IMR-90 (cell line): ENCODE results near the gene HCLS1. TPM values are rescaled to one million over a fixed set of nuclear protein-coding genes. Genes with fewer than 3 reads are reported as not detected.

Experiments
- ATAC-seq: fragments of 200-7000 bp; cut with Tn5 transposase; 2 replicates; pipeline ENCODE4 v1.9.1; 2020; ENCODE audit warnings: low read depth, mild to moderate bottlenecking, moderate library complexity
- BruUV-seq: library from RNA; stranded (reverse); fragments of 400-500 nt; replicated peaks from 2 replicates; lab custom pipeline; 2021; lab: Mats Ljungman, UMichigan
- CTCF ChIA-PET: fragments of 300-600 bp; formaldehyde crosslinking; extraction: SDS; loops from one replicate; lab custom pipeline; 2021; ENCODE audit warnings: antibody characterized with exemption; lab: Yijun Ruan, JAX
- POLR2A ChIA-PET: fragments of 300-600 bp; sonication (Branson Sonifier 250); formaldehyde crosslinking; loops from one replicate; lab custom pipeline; 2022; ENCODE audit warnings: antibody characterized with exemption; ENCODE audit not compliant: unreplicated experiment; lab: Charles Lee
- DNase-seq: peaks from one replicate; pipeline ENCODE4 v3.0.0; 2013
- H2AFZ ChIP-seq: replicated peaks from 2 replicates; pipeline ENCODE3; 2013; ENCODE audit warnings: low read length, mild to moderate bottlenecking; ENCODE audit not compliant: poor library complexity
- H2AK5ac ChIP-seq: 2 replicates; pipeline ENCODE4 v1.6.1; 2013; ENCODE audit warnings: low read depth, low read length, inconsistent platforms
- H2AK9ac ChIP-seq: replicated peaks from 2 replicates; pipeline ENCODE3; 2013; ENCODE audit warnings: mild to moderate bottlenecking, low read depth, low read length, moderate library complexity; ENCODE audit not compliant: poor library complexity
- H2BK120ac ChIP-seq: 2 replicates; pipeline ENCODE4 v1.6.1; 2013; ENCODE audit warnings: low read depth, low read length, inconsistent platforms
- H2BK15ac ChIP-seq: 3 replicates; pipeline ENCODE4 v1.6.1; 2013; ENCODE audit warnings: low read depth, low read length, inconsistent platforms
- H2BK20ac ChIP-seq: 2 replicates; pipeline ENCODE4 v1.6.1; 2013; ENCODE audit warnings: low read depth, mild to moderate bottlenecking, inconsistent platforms, low read length, moderate library complexity
- H2BK5ac ChIP-seq: 2 replicates; pipeline ENCODE4 v1.6.1; 2013; ENCODE audit warnings: mild to moderate bottlenecking, low read depth, low read length, inconsistent platforms; ENCODE audit not compliant: poor library complexity, severe bottlenecking
- H3K14ac ChIP-seq: replicated peaks from 2 replicates; pipeline ENCODE4 v1.6.1; 2013; ENCODE audit warnings: low read depth, low read length, inconsistent platforms
- H3K18ac ChIP-seq: 2 replicates; pipeline ENCODE4 v1.6.1; 2013; ENCODE audit warnings: low read depth, low read length, control low read depth
- H3K23ac ChIP-seq: 2 replicates; pipeline ENCODE4 v1.6.1; 2013; ENCODE audit warnings: low read depth, low read length, inconsistent platforms
- H3K27ac ChIP-seq: 2 replicates; pipeline ENCODE4 v1.5.1; 2013; ENCODE audit warnings: mild to moderate bottlenecking, control low read depth, low read length; ENCODE audit not compliant: insufficient read depth
- H3K27me3 ChIP-seq: 2 replicates; pipeline ENCODE4 v1.6.1; 2013; ENCODE audit warnings: low read length; ENCODE audit not compliant: control insufficient read depth, insufficient read depth
- H3K36me3 ChIP-seq: 2 replicates; pipeline ENCODE4 v1.6.1; 2013; ENCODE audit warnings: low read length, mixed read lengths; ENCODE audit not compliant: control insufficient read depth, insufficient read depth
- H3K4ac ChIP-seq: 2 replicates; pipeline ENCODE4 v1.6.1; 2013; ENCODE audit warnings: low read depth, low read length, inconsistent platforms
- H3K4me1 ChIP-seq: 2 replicates; pipeline ENCODE4 v1.6.1; 2013; ENCODE audit warnings: low read length, mixed read lengths; ENCODE audit not compliant: control insufficient read depth, insufficient read depth
- H3K4me2 ChIP-seq: 2 replicates; pipeline ENCODE4 v1.6.1; 2013; ENCODE audit warnings: low read depth, mild to moderate bottlenecking, control low read depth, low read length, moderate library complexity
- H3K4me3 ChIP-seq: 2 replicates; pipeline ENCODE4 v1.5.1; 2013; ENCODE audit warnings: low read depth, mild to moderate bottlenecking, control low read depth, low read length, moderate library complexity; ENCODE audit not compliant: insufficient read depth
- H3K56ac ChIP-seq: 2 replicates; pipeline ENCODE4 v1.6.1; 2013; ENCODE audit warnings: low read length, inconsistent platforms; ENCODE audit not compliant: insufficient read depth; ENCODE audit errors: extremely low read depth
- H3K79me1 ChIP-seq, 2 experiments: 2 replicates each; pipeline ENCODE4 v1.6.1; 2013; ENCODE audit warnings: low read length in 2 of 2, inconsistent platforms in 1 of 2, low read depth in 1 of 2
- H3K9ac ChIP-seq: 2 replicates; pipeline ENCODE4 v1.6.1; 2013; ENCODE audit warnings: low read depth, low read length, control low read depth
- H3K9me1 ChIP-seq: 2 replicates; pipeline ENCODE4 v1.6.1; 2013; ENCODE audit warnings: low read length, inconsistent platforms; ENCODE audit not compliant: insufficient read depth
- H3K9me3 ChIP-seq: 2 replicates; pipeline ENCODE4 v1.6.1; 2013; ENCODE audit warnings: low read length; ENCODE audit not compliant: control insufficient read depth, insufficient read depth
- H4K20me1 ChIP-seq: 2 replicates; pipeline ENCODE4 v1.6.1; 2013; ENCODE audit warnings: low read length, inconsistent platforms; ENCODE audit not compliant: insufficient read depth
- H4K5ac ChIP-seq: 2 replicates; pipeline ENCODE4 v1.6.1; 2013; ENCODE audit warnings: mild to moderate bottlenecking, low read depth, low read length, control low read depth
- H4K8ac ChIP-seq, 2 experiments: 2 replicates each; pipeline ENCODE4 v1.6.1; 2013; ENCODE audit warnings: low read depth in 2 of 2, low read length in 2 of 2, control low read depth in 1 of 2, inconsistent platforms in 1 of 2
- H4K91ac ChIP-seq: 2 replicates; pipeline ENCODE4 v1.6.1; 2013; ENCODE audit warnings: low read depth, low read length, inconsistent platforms; ENCODE audit not compliant: insufficient read depth
- BHLHE40 ChIP-seq: fragments of 150-350 bp; IDR thresholded peaks from 2 replicates; pipeline ENCODE4 v1.6.1; 2016; ENCODE audit warnings: mild to moderate bottlenecking, low read depth, low read length
- CEBPB ChIP-seq: IDR thresholded peaks from 2 replicates; pipeline ENCODE4 v1.6.1; 2012; ENCODE audit warnings: low read depth, low read length, improper control_type of control experiment
- CHD1 ChIP-seq: IDR thresholded peaks from 2 replicates; pipeline ENCODE4 v1.6.1; 2012; ENCODE audit warnings: low read depth, low read length, improper control_type of control experiment
- MAFK ChIP-seq: IDR thresholded peaks from 2 replicates; pipeline ENCODE4 v1.6.1; 2012; ENCODE audit warnings: low read depth, low read length, improper control_type of control experiment
- MXI1 ChIP-seq: IDR thresholded peaks from 2 replicates; pipeline ENCODE4 v1.6.1; 2012; ENCODE audit warnings: low read depth, mild to moderate bottlenecking, low read length, moderate library complexity, borderline replicate concordance
- NFE2L2 ChIP-seq: fragments of 150-350 bp; IDR thresholded peaks from 2 replicates; pipeline ENCODE4 v1.6.1; 2016; ENCODE audit warnings: low read depth, mild to moderate bottlenecking, low read length
- RAD21 ChIP-seq: IDR thresholded peaks from 2 replicates; pipeline ENCODE4 v1.6.1; 2012; ENCODE audit warnings: low read length, improper control_type of control experiment
- RCOR1 ChIP-seq: IDR thresholded peaks from 2 replicates; pipeline ENCODE4 v1.6.1; 2012; ENCODE audit warnings: mild to moderate bottlenecking, low read length, improper control_type of control experiment; ENCODE audit not compliant: insufficient replicate concordance
- RFX5 ChIP-seq: IDR thresholded peaks from 2 replicates; pipeline ENCODE4 v1.8.0; 2012; ENCODE audit warnings: low read depth, mild to moderate bottlenecking, low read length, moderate library complexity
- WGBS, 2 experiments: methylation state at CpG; one replicate each; pipeline versions ENCODE4 v1.1.5 to v1.1.7; 2013; ENCODE audit warnings: missing lambda C conversion rate in 2 of 2; ENCODE audit not compliant: insufficient read length in 1 of 2; ENCODE audit errors: extremely low coverage in 2 of 2; 5-methylcytosine and 5-hydroxymethylcytosine counted together
- dilution Hi-C: fragments of 300-500 bp; cut with HindIII; formaldehyde crosslinking; loops from one replicate; pipeline ENCODE4 v1.14.3; 2018; ENCODE audit warnings: low sequenced_read_pairs; ENCODE audit not compliant: unreplicated experiment
- in situ Hi-C: fragments of 300-500 bp; cut with MboI; formaldehyde crosslinking; loops from 3 replicates; pipeline ENCODE4 v1.14.3; 2019; ENCODE audit warnings: low sequenced_read_pairs, inconsistent platforms, mixed read lengths
- intact Hi-C: fragments of 100-400 bp; cut with micrococcal nuclease; formaldehyde crosslinking; loops from 2 replicates; pipeline ENCODE4 v1.10.0; 2022
- polyA plus RNA-seq, 3 experiments: library from polyadenylated mRNA; depleted of rRNA; stranded (reverse); fragments of >200 nt; gene quantifications; 2 replicates each; pipeline ENCODE4 v1.2.3, GENCODE V29; 2012; ENCODE audit warnings: low replicate concordance in 1 of 3
- total RNA-seq: library from RNA; depleted of rRNA; stranded (reverse); fragments of >200 nt; gene quantifications from 2 replicates; pipeline ENCODE4 v1.2.3, GENCODE V29; 2012
- TF ChIP-seq, protein P1 (sequence below): fragments of 150-350 bp; IDR thresholded peaks from 2 replicates; pipeline ENCODE4 v1.6.1; 2017; ENCODE audit warnings: mild to moderate bottlenecking, antibody characterized with exemption, low read length, low read depth
- TF ChIP-seq, protein P2 (sequence below): fragments of 150-350 bp; IDR thresholded peaks from 2 replicates; pipeline ENCODE4 v1.6.1; 2016; ENCODE audit warnings: low read depth, mild to moderate bottlenecking, low read length, moderate library complexity, borderline replicate concordance

HCLS1 gene
- total and polyA plus RNA-seq, 2 of the 4 experiments (the other 2 are of a cell fraction), result 0.54 to 0.67 TPM

DNA sequence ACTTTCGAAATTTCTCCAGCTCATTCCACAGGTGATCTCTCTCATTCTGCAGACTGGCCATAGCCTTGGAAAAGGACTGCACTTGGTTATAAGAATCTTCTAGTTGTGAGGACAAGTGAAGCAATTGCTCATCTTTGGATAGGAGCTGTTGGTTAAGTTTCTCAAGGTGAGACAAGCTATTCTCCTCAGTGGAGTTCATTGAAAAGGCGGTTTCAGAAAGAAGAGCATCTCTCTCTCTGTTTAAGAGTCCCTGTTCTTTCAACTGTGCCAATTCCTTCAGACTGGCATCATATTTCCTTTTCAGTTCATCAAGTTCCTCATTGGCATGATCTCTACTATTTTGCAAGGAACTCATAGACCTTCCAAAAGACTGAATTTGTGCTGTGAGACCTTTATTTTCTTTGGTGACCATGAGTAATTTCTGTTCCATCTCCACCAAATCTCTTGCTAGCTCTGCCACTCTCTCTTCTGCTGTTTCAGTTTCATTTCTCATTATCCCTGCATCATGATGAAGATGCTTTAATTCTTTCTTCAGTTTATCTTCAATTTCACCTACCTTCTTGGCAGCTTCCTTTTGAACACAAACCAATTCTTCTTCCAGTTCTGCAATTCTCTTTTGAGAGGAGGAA lies 30.2 kb upstream of the HCLS1 start:
- Histone ChIP-seq H2BK20ac (no peak overlapping the region), H2BK120ac (no peak overlapping the region), H2AK5ac (no peak overlapping the region), H4K20me1 (no peaks in the 10 kb centered on the region), H3K23ac (no peak overlapping the region), H2BK15ac (no peak overlapping the region), H2AK9ac (no peak overlapping the region), H3K36me3 (peaks cover 17% of the 10 kb centered on the region), H3K4me1 (peaks cover 2% of the 10 kb centered on the region; the same call in 1 of the 2 replicates), H3K18ac (no peak overlapping the region), H3K9ac (no peak overlapping the region), H3K4ac (no peak overlapping the region), H3K4me3 (no peak overlapping the region), H3K9me1 (no peaks in the 10 kb centered on the region), H2AFZ (no peak overlapping the region), H4K91ac (no peak overlapping the region), H3K27me3 (no peaks in the 10 kb centered on the region), H3K4me2 (no peak overlapping the region), H3K79me1 (peaks cover 0 to 7% of the 10 kb centered on the region in 2 experiments; a peak in 1 of 4 replicates), H3K9me3 (no peaks in the 10 kb centered on the region), H3K27ac (no peak overlapping the region), H3K56ac (no peak overlapping the region), H4K8ac (no peak overlapping the region), H4K5ac (no peak overlapping the region), H2BK5ac (no peak overlapping the region), H3K14ac (no peak overlapping the region)
- ChIA-PET CTCF (interaction anchor here (0.6 kb wide), 1 partner anchor 52 kb away, joined by 5 read pairs; no protein-coding TSS in a partner anchor), POLR2A (no interaction called here)
- intact Hi-C loops, result no loop called here
- no CpG with 5 or more reads among the region's 2 CpGs for WGBS, 2 experiments
- DNase-seq (no peak), ATAC-seq (no peak)
- dilution Hi-C loops, result no loop called here
- in situ Hi-C loops, result no loop called here
- no TSS peak for BruUV-seq
- no peak for TF ChIP-seq MXI1
- TF ChIP-seq CHD1, result no peak
- TF ChIP-seq, protein P1, sequence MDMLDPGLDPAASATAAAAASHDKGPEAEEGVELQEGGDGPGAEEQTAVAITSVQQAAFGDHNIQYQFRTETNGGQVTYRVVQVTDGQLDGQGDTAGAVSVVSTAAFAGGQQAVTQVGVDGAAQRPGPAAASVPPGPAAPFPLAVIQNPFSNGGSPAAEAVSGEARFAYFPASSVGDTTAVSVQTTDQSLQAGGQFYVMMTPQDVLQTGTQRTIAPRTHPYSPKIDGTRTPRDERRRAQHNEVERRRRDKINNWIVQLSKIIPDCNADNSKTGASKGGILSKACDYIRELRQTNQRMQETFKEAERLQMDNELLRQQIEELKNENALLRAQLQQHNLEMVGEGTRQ, result no peak
- TF ChIP-seq RFX5, result no peak
- no peak for TF ChIP-seq RAD21
- no peak for TF ChIP-seq NFE2L2
- no peak for TF ChIP-seq CEBPB
- no peak for TF ChIP-seq MAFK
- TF ChIP-seq, protein P2, sequence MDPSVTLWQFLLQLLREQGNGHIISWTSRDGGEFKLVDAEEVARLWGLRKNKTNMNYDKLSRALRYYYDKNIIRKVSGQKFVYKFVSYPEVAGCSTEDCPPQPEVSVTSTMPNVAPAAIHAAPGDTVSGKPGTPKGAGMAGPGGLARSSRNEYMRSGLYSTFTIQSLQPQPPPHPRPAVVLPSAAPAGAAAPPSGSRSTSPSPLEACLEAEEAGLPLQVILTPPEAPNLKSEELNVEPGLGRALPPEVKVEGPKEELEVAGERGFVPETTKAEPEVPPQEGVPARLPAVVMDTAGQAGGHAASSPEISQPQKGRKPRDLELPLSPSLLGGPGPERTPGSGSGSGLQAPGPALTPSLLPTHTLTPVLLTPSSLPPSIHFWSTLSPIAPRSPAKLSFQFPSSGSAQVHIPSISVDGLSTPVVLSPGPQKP, result no peak
- no peak for TF ChIP-seq RCOR1
- TF ChIP-seq BHLHE40, result no peak
